C4-2B (cell line): ENCODE measurements around the gene ASTN1.

Experiments used
- H3K27ac ChIP-seq: fragments of 450-650 bp; 2 replicates; pipeline ENCODE4 v1.5.1; 2017
- ZFX ChIP-seq: fragments of 450-650 bp; IDR thresholded peaks from 2 replicates; pipeline ENCODE4 v1.6.1; 2017
- TF ChIP-seq, protein P1 (sequence below): fragments of 450-650 bp; conservative IDR thresholded peaks from 2 replicates; pipeline ENCODE4 v1.5.1; 2017; ENCODE audit warnings: mild to moderate bottlenecking

The ASTN1 gene

GRCh38 chr1:177065430-177065829 is 99.1 kb downstream of the ASTN1 start:
- H3K27ac ChIP-seq = no peak overlapping the region
- TF ChIP-seq, protein P1, sequence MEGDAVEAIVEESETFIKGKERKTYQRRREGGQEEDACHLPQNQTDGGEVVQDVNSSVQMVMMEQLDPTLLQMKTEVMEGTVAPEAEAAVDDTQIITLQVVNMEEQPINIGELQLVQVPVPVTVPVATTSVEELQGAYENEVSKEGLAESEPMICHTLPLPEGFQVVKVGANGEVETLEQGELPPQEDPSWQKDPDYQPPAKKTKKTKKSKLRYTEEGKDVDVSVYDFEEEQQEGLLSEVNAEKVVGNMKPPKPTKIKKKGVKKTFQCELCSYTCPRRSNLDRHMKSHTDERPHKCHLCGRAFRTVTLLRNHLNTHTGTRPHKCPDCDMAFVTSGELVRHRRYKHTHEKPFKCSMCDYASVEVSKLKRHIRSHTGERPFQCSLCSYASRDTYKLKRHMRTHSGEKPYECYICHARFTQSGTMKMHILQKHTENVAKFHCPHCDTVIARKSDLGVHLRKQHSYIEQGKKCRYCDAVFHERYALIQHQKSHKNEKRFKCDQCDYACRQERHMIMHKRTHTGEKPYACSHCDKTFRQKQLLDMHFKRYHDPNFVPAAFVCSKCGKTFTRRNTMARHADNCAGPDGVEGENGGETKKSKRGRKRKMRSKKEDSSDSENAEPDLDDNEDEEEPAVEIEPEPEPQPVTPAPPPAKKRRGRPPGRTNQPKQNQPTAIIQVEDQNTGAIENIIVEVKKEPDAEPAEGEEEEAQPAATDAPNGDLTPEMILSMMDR = no peak
- no peak for TF ChIP-seq ZFX

DNA sequence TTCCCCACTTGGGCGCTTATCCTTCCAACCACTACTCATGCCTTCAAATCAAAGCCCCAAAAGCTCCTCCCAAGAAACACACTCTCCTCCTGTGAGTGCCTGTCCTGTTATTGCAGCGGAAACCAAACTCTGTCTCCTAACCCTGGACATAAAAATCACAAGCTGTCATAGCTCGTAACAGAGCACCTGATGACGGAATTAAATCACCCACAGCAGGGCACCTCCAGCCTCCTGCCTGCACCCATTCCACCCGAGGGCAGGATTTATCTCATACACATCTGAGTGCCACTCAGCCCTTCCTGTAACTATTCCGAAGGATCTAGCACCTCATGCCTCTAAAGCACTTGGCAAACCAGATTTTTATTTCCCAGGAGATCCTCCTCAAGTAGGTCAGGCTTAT is 100.9 kb downstream of the ASTN1 start:
- no peak overlapping the region for H3K27ac ChIP-seq

GRCh38 chr1:177054542-177054941 is 110.0 kb downstream of the ASTN1 start:
- H3K27ac ChIP-seq = no peak overlapping the region
- TF ChIP-seq, protein P1 = no peak
- no peak for TF ChIP-seq ZFX

More for the DNA sequence above, 100.9 kb downstream of the ASTN1 start:
- TF ChIP-seq, protein P1 = no peak
- no peak for TF ChIP-seq ZFX

GRCh38 chr1:177053648-177054047 is 110.9 kb downstream of the ASTN1 start:
- no peak overlapping the region for H3K27ac ChIP-seq
- TF ChIP-seq ZFX = no peak

DNA sequence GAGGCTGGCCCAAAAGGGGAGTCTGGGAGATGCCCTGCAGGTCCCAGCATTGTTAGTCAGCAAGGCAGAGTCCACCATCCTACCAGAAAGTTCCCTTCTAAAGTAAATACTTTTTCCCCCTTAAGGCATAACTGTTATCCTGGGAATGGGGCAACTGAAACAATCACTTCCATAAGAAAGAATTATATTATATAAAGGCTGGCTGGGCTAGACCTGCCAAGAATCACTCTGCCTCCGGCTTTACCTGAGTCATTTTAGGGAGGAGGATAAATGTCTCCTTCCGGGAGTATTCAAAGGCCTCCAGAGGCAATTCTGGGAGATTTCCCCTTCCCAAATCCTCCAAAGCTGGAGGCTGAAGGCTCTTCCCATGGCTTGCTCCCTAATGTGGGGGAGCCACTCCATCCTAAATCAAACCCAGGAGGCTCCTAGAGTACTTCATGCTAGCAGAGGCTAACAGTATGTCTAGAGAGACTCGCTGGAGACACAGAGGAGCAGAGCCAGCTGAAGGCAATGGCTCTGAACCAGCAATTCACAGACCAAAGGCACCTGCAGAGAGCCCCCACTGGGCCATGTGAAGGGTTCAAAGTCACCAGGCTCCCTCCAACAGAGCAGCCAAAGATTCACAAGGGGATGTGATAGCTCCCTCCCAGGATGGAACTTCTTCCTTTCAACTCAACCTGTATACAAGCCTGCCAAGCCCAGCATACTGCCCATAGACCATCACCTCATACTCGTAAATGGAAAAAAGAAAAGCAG is 116.0 kb downstream of the ASTN1 start:
- TF ChIP-seq, protein P1 = no peak
- TF ChIP-seq ZFX = no peak
- H3K27ac ChIP-seq = no peak overlapping the region

GRCh38 chr1:177045151-177045550 is 119.4 kb downstream of the ASTN1 start:
- TF ChIP-seq ZFX = no peak
- TF ChIP-seq, protein P1 = no peak
- H3K27ac ChIP-seq = no peak overlapping the region

DNA sequence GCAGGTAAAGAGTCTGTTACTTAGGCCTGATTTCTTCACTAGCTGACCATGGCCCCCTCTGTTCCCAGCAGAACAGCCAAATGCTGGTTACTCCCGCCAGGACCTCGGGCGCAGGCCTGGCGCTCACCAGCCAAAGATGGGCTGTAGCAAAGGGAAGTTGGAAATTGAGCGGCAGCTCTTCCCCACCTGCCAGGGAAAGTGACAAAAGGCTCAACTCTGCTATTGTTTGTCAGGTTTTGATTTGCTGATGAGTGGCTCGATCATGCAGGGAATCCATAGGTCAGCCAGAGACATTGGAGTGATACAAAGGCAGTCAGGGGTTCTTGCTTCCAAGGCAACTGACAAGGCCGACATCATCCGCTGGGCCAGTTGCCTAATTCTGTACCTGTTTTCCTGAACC is 120.1 kb downstream of the ASTN1 start:
- TF ChIP-seq, protein P1 = no peak
- TF ChIP-seq ZFX = no peak
- H3K27ac ChIP-seq = no peak overlapping the region

DNA sequence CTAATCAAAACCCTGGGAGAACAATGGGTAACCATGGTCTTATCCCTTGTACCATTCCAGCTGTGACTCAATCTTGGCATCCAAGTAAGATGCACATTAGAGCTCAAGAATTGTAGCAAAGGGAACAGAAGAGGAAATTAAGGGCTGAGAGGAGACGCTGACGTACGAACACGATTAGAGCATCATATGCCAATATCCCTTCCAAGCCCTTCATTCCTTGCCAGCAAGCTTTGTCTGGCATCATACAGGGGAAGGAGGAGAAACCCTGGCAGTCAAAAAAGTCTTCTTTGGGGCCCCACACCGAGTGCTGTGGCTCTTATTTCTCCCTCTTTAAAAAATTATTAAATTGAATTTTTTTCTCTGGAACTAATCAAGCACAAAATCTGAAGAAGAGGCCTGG is 120.9 kb downstream of the ASTN1 start:
- no peak for TF ChIP-seq ZFX
- TF ChIP-seq, protein P1 = no peak
- no peak overlapping the region for H3K27ac ChIP-seq
